HL-60 (cell line): Measurements from ENCODE around the gene CASP7.

ENCODE experiments used
- POLR2AphosphoS5 ChIP-seq: IDR thresholded peaks from 2 replicates; pipeline ENCODE4 v1.6.1; 2012; ENCODE audit warnings: low read depth
- SPI1 ChIP-seq: IDR thresholded peaks from 2 replicates; pipeline ENCODE4 v1.6.1; 2012; ENCODE audit warnings: low read depth, mild to moderate bottlenecking, borderline replicate concordance
- TF ChIP-seq, protein P1 (sequence below): IDR thresholded peaks from one replicate; pipeline ENCODE4 v1.5.1; 2011; ENCODE audit warnings: low read length, control low read depth, inconsistent platforms; ENCODE audit not compliant: insufficient read depth
- TF ChIP-seq, protein P2 (sequence below): IDR thresholded peaks from 2 replicates; pipeline ENCODE4 v1.6.1; 2012; ENCODE audit warnings: low read depth; ENCODE audit not compliant: insufficient replicate concordance

DNA sequence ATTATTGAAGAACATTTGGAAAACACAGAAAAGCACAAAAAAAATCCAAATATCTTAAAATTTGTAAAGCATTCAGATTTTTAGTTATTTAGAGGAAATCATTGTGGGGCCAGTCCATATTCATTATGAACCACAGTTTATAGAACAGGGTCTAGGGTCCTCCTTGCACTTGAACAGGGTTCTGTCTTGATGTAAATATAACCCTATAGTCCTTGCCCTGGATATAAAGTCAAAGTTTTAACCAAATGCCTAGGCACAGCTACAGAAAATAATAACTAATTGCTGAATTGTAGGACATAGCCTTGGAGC, 25.6 kb downstream of the CASP7 start:
- TF ChIP-seq, protein P1, sequence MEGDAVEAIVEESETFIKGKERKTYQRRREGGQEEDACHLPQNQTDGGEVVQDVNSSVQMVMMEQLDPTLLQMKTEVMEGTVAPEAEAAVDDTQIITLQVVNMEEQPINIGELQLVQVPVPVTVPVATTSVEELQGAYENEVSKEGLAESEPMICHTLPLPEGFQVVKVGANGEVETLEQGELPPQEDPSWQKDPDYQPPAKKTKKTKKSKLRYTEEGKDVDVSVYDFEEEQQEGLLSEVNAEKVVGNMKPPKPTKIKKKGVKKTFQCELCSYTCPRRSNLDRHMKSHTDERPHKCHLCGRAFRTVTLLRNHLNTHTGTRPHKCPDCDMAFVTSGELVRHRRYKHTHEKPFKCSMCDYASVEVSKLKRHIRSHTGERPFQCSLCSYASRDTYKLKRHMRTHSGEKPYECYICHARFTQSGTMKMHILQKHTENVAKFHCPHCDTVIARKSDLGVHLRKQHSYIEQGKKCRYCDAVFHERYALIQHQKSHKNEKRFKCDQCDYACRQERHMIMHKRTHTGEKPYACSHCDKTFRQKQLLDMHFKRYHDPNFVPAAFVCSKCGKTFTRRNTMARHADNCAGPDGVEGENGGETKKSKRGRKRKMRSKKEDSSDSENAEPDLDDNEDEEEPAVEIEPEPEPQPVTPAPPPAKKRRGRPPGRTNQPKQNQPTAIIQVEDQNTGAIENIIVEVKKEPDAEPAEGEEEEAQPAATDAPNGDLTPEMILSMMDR: no peak
- TF ChIP-seq, protein P2, sequence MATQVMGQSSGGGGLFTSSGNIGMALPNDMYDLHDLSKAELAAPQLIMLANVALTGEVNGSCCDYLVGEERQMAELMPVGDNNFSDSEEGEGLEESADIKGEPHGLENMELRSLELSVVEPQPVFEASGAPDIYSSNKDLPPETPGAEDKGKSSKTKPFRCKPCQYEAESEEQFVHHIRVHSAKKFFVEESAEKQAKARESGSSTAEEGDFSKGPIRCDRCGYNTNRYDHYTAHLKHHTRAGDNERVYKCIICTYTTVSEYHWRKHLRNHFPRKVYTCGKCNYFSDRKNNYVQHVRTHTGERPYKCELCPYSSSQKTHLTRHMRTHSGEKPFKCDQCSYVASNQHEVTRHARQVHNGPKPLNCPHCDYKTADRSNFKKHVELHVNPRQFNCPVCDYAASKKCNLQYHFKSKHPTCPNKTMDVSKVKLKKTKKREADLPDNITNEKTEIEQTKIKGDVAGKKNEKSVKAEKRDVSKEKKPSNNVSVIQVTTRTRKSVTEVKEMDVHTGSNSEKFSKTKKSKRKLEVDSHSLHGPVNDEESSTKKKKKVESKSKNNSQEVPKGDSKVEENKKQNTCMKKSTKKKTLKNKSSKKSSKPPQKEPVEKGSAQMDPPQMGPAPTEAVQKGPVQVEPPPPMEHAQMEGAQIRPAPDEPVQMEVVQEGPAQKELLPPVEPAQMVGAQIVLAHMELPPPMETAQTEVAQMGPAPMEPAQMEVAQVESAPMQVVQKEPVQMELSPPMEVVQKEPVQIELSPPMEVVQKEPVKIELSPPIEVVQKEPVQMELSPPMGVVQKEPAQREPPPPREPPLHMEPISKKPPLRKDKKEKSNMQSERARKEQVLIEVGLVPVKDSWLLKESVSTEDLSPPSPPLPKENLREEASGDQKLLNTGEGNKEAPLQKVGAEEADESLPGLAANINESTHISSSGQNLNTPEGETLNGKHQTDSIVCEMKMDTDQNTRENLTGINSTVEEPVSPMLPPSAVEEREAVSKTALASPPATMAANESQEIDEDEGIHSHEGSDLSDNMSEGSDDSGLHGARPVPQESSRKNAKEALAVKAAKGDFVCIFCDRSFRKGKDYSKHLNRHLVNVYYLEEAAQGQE: no peak
- no peak for TF ChIP-seq POLR2AphosphoS5
- no peak for TF ChIP-seq SPI1
